Liver (tissue), 9 donors: ENCODE results near the gene TTC23. TPM values are rescaled to one million over a fixed set of nuclear protein-coding genes. Genes with fewer than 3 reads are reported as not detected.

ENCODE experiments used
- DNase-seq: peaks from one replicate; pipeline ENCODE4 v3.0.0-alpha.2; 2017; ENCODE audit warnings: low spot score
- H3K27ac ChIP-seq, 2 donors: one replicate each; pipeline ENCODE4 v1.7.0; 2013; ENCODE audit warnings: inconsistent platforms in 2 of 2, low read length in 2 of 2, control low read depth in 1 of 2, low read depth in 1 of 2, mild to moderate bottlenecking in 1 of 2
- H3K27me3 ChIP-seq, 4 donors: one replicate each; pipeline versions ENCODE4 v1.6.1 to v1.7.0; 2013; ENCODE audit warnings: low read length in 3 of 4, inconsistent platforms in 1 of 4, mild to moderate bottlenecking in 1 of 4, moderate library complexity in 1 of 4; ENCODE audit not compliant: control insufficient read depth in 4 of 4, insufficient read depth in 4 of 4
- H3K36me3 ChIP-seq, 4 donors: one replicate each; pipeline versions ENCODE4 v1.6.1 to v1.7.0; 2013; ENCODE audit warnings: low read length in 3 of 4, mild to moderate bottlenecking in 3 of 4, low read depth in 1 of 4, moderate library complexity in 1 of 4; ENCODE audit not compliant: control insufficient read depth in 4 of 4, insufficient read depth in 3 of 4
- H3K4me1 ChIP-seq, 4 donors: one replicate each; pipeline versions ENCODE4 v1.6.1 to v1.7.0; 2013; ENCODE audit warnings: low read length in 3 of 4, mild to moderate bottlenecking in 3 of 4, moderate library complexity in 1 of 4; ENCODE audit not compliant: control insufficient read depth in 4 of 4, insufficient read depth in 4 of 4
- H3K4me3 ChIP-seq, 3 donors: one replicate each; pipeline versions ENCODE4 v1.6.1 to v1.7.0; 2013; ENCODE audit warnings: low read length in 3 of 3, control low read depth in 1 of 3, low read depth in 1 of 3, mild to moderate bottlenecking in 1 of 3
- H3K9ac ChIP-seq, 2 donors: one replicate each; pipeline ENCODE4 v1.7.0; 2013; ENCODE audit warnings: low read length in 2 of 2, mild to moderate bottlenecking in 2 of 2, moderate library complexity in 2 of 2, control low read depth in 1 of 2, low read depth in 1 of 2
- H3K9me3 ChIP-seq, 4 donors: one replicate each; pipeline versions ENCODE4 v1.6.1 to v1.7.0; 2013; ENCODE audit warnings: low read length in 3 of 4; ENCODE audit not compliant: control insufficient read depth in 4 of 4
- EGR1 ChIP-seq, 2 donors: IDR thresholded peaks; 2 replicates each; pipeline ENCODE4 v1.6.1; 2016 to 2018; ENCODE audit warnings: antibody characterized with exemption in 2 of 2, low read depth in 2 of 2
- FOXA1 ChIP-seq: IDR thresholded peaks from 2 replicates; pipeline ENCODE4 v1.6.1; 2016; ENCODE audit warnings: antibody characterized with exemption
- FOXA2 ChIP-seq: IDR thresholded peaks from 2 replicates; pipeline ENCODE4 v1.6.1; 2016; ENCODE audit warnings: antibody characterized with exemption
- GABPA ChIP-seq, 2 donors: IDR thresholded peaks in 1 of 2; conservative IDR thresholded peaks in 1 of 2; 2 replicates each; pipeline ENCODE4 v1.6.1; 2016; ENCODE audit warnings: antibody characterized with exemption in 2 of 2, mild to moderate bottlenecking in 1 of 2, moderate library complexity in 1 of 2
- HNF4A ChIP-seq, 2 donors: conservative IDR thresholded peaks; 2 replicates each; pipeline ENCODE4 v1.6.1; 2016; ENCODE audit warnings: antibody characterized with exemption in 2 of 2, mild to moderate bottlenecking in 2 of 2
- JUND ChIP-seq, 2 donors: IDR thresholded peaks; 2 replicates each; pipeline ENCODE4 v1.6.1; 2016; ENCODE audit warnings: antibody characterized with exemption in 2 of 2
- MAX ChIP-seq: IDR thresholded peaks from 2 replicates; pipeline ENCODE4 v1.6.1; 2016; ENCODE audit warnings: antibody characterized with exemption
- REST ChIP-seq: IDR thresholded peaks from 2 replicates; pipeline ENCODE4 v1.6.1; 2016; ENCODE audit warnings: antibody characterized with exemption, mild to moderate bottlenecking
- SP1 ChIP-seq: IDR thresholded peaks from 2 replicates; pipeline ENCODE4 v1.6.1; 2018; ENCODE audit warnings: antibody characterized with exemption, mild to moderate bottlenecking
- TAF1 ChIP-seq: conservative IDR thresholded peaks from 2 replicates; pipeline ENCODE4 v1.6.1; 2016; ENCODE audit warnings: antibody characterized with exemption, mild to moderate bottlenecking
- YY1 ChIP-seq: IDR thresholded peaks from 2 replicates; pipeline ENCODE4 v1.6.1; 2016; ENCODE audit warnings: antibody characterized with exemption, mild to moderate bottlenecking
- ZBTB33 ChIP-seq: IDR thresholded peaks from 2 replicates; pipeline ENCODE4 v1.6.1; 2016; ENCODE audit warnings: antibody characterized with exemption
- WGBS: extraction: QIAGEN DNeasy Blood & Tissue Kit; methylation state at CpG from one replicate; pipeline ENCODE4 v1.1.7; 2013; 5-methylcytosine and 5-hydroxymethylcytosine counted together
- polyA plus RNA-seq, 2 donors: library from polyadenylated mRNA; stranded (reverse) in 1 of 2; unstranded in 1 of 2; fragments of 200-250 nt in 1 of 2; fragments of >200 nt in 1 of 2; fragmentation: Nextera tagmentation in 1 of 2; extraction: Ambion mirVana in 1 of 2; gene quantifications; one replicate each; pipeline versions ENCODE4 v1.2.1 to v1.2.3, GENCODE V29; 2013 to 2015
- total RNA-seq, 2 donors: library from RNA; depleted of rRNA; stranded (reverse); fragments of >200 nt; gene quantifications; one replicate each; pipeline ENCODE4 v1.2.3, GENCODE V29; 2014
- donor health status: healthy.
- donor health status: healthy.
- donor health status: healthy.
- donor health status: healthy.
- donor health status: healthy.

The TTC23 gene
- total and polyA plus RNA-seq, 4 donors, result 3.7 to 12.3 (median 7.2) TPM

GRCh38 chr15:99187936-99188335 is 61.4 kb downstream of the TTC23 start:
- H3K9ac ChIP-seq, result no peak overlapping the region
- H3K27me3 ChIP-seq, result no peaks in the 10 kb centered on the region
- no peak for DNase-seq
- peaks cover 0 to 7% (median 6%) of the 10 kb centered on the region in 4 donors for H3K36me3 ChIP-seq
- H3K4me3 ChIP-seq, result no peak overlapping the region
- no peak for TF ChIP-seq ZBTB33
- TF ChIP-seq YY1, result no peak
- no peak for TF ChIP-seq TAF1
- TF ChIP-seq MAX, result no peak
- no peak for TF ChIP-seq JUND (IDR thresholded peaks at IDR 0.05)
- TF ChIP-seq EGR1 (IDR thresholded peaks at IDR 0.05; ENCODE audit: low read depth in 2 of 2), result no peak
- no peak for TF ChIP-seq REST
- no peak for TF ChIP-seq GABPA (IDR thresholded peaks at IDR 0.05 in 1 of 2, conservative IDR thresholded peaks at IDR 0.05 in 1 of 2)
- TF ChIP-seq SP1, result no peak
- no peak for TF ChIP-seq FOXA1
- no peak overlapping the region for H3K27ac ChIP-seq
- no peaks in the 10 kb centered on the region for H3K9me3 ChIP-seq
- no peaks in the 10 kb centered on the region for H3K4me1 ChIP-seq

GRCh38 chr15:99185414-99186130 is 63.8 kb downstream of the TTC23 start:
- no peaks in the 10 kb centered on the region for H3K9me3 ChIP-seq
- H3K4me1 ChIP-seq, result no peaks in the 10 kb centered on the region
- no peak overlapping the region for H3K27ac ChIP-seq
- no peaks in the 10 kb centered on the region for H3K27me3 ChIP-seq
- H3K36me3 ChIP-seq, result peaks cover 0 to 4% (median 1%) of the 10 kb centered on the region in 4 donors
- H3K9ac ChIP-seq, result no peak overlapping the region
- WGBS, result 72% methylated on average over 4 of the region's 4 CpGs
- H3K4me3 ChIP-seq, result no peak overlapping the region
- DNase-seq, result no peak
- no peak for TF ChIP-seq MAX

GRCh38 chr15:99182791-99183190 is 66.6 kb downstream of the TTC23 start:
- TF ChIP-seq FOXA2 (no peak), HNF4A (conservative IDR thresholded peaks at IDR 0.05) (no peak), SP1 (no peak)
- WGBS, result 98% methylated on average over 1 of the region's 1 CpG
- DNase-seq, result no peak
- Histone ChIP-seq H3K36me3 (peaks cover 0 to 3% (median 0%) of the 10 kb centered on the region in 4 donors), H3K4me1 (no peaks in the 10 kb centered on the region), H3K4me3 (no peak overlapping the region), H3K9me3 (no peaks in the 10 kb centered on the region), H3K27ac (no peak overlapping the region), H3K27me3 (no peaks in the 10 kb centered on the region), H3K9ac (no peak overlapping the region)
